Activated T-helper 2 cell treated with anti-CD3 and anti-CD28 coated beads, Interferon-gamma antibody, Interleukin-2, Interleukin-4, amounts not matched to agents 10 μg/mL and 5 μg/mL and 100 μg/mL, durations not matched to agents 14 hours and 24 hours and 36 hours (primary cell): ENCODE data around the gene CHMP3. TPM values are rescaled to one million over a fixed set of nuclear protein-coding genes. Genes with fewer than 3 reads are reported as not detected.

ENCODE experiments used
- DNase-seq: peaks from one replicate; pipeline ENCODE4 v3.0.0; 2021; ENCODE audit warnings: low spot score
- H3K27ac Mint-ChIP-seq: one replicate; pipeline ENCODE4 v1.8.0; 2021; ENCODE audit warnings: mixed read lengths
- H3K27me3 Mint-ChIP-seq: one replicate; pipeline ENCODE4 v1.8.0; 2021; ENCODE audit warnings: low read depth, mixed read lengths
- H3K36me3 Mint-ChIP-seq: one replicate; pipeline ENCODE4 v1.8.0; 2021; ENCODE audit warnings: low read depth, mixed read lengths
- H3K4me1 Mint-ChIP-seq: one replicate; pipeline ENCODE4 v1.8.0; 2021; ENCODE audit warnings: low read depth, mixed read lengths
- H3K4me3 Mint-ChIP-seq: one replicate; pipeline ENCODE4 v1.8.0; 2021; ENCODE audit warnings: low read depth, mild to moderate bottlenecking, moderate library complexity, mixed read lengths
- H3K9me3 Mint-ChIP-seq: one replicate; pipeline ENCODE4 v1.8.0; 2021; ENCODE audit warnings: mixed read lengths
- intact Hi-C: fragments of 100-400 bp; cut with micrococcal nuclease; formaldehyde crosslinking; loops from one replicate; pipeline ENCODE4 v1.15.1; 2023
- total RNA-seq: library from RNA; stranded (reverse); gene quantifications from 2 replicates; pipeline ENCODE4 v1.2.3, GENCODE V29; 2022

Gene CHMP3
- total RNA-seq, 1 donor from 2014 or later, result 31.4 TPM

- no peak overlapping the region for H3K27ac Mint-ChIP-seq
- H3K4me3 Mint-ChIP-seq, result no peak overlapping the region
- no peaks in the 10 kb centered on the region for H3K27me3 Mint-ChIP-seq
- intact Hi-C loops, result no loop called here
- peaks cover 88% of the 10 kb centered on the region for H3K36me3 Mint-ChIP-seq
- peaks cover 5% of the 10 kb centered on the region for H3K4me1 Mint-ChIP-seq
- DNase-seq, result no peak
- peaks cover 18% of the 10 kb centered on the region for H3K9me3 Mint-ChIP-seq
These were observed 72.2 kb downstream of the CHMP3 start for GRCh38 chr2:86491088-86491487.

GRCh38 chr2:86490245-86490644, 73.0 kb downstream of the CHMP3 start:
- Mint-ChIP-seq H3K9me3 (peaks cover 10% of the 10 kb centered on the region), H3K27me3 (no peaks in the 10 kb centered on the region), H3K4me1 (peaks cover 12% of the 10 kb centered on the region), H3K36me3 (peaks cover 88% of the 10 kb centered on the region), H3K4me3 (no peak overlapping the region), H3K27ac (no peak overlapping the region)
- intact Hi-C loops, result no loop called here
- no peak for DNase-seq

- Mint-ChIP-seq H3K27me3 (no peaks in the 10 kb centered on the region), H3K4me3 (no peak overlapping the region), H3K36me3 (peaks cover 88% of the 10 kb centered on the region), H3K4me1 (peaks cover 17% of the 10 kb centered on the region), H3K9me3 (peaks cover 6% of the 10 kb centered on the region), H3K27ac (no peak overlapping the region)
- intact Hi-C loops, result loop anchor here (5.0 kb wide), 1 partner anchor 133 kb away; the partner anchor contains the start of gene RNF103
- no peak for DNase-seq
These were observed 73.7 kb downstream of the CHMP3 start for GRCh38 chr2:86489542-86489941.

GRCh38 chr2:86488561-86489250, 74.5 kb downstream of the CHMP3 start:
- peaks cover 24% of the 10 kb centered on the region for H3K4me1 Mint-ChIP-seq
- no peaks in the 10 kb centered on the region for H3K27me3 Mint-ChIP-seq
- H3K36me3 Mint-ChIP-seq, result peaks cover 88% of the 10 kb centered on the region
- no peak for DNase-seq
- H3K9me3 Mint-ChIP-seq, result no peaks in the 10 kb centered on the region
- no peak overlapping the region for H3K27ac Mint-ChIP-seq
- no peak overlapping the region for H3K4me3 Mint-ChIP-seq
- intact Hi-C loops, result loop anchor here (5.0 kb wide), 1 partner anchor 134 kb away; the partner anchor contains the start of gene RNF103

GRCh38 chr2:86487062-86487461, 76.2 kb downstream of the CHMP3 start:
- Mint-ChIP-seq H3K4me1 (peaks cover 29% of the 10 kb centered on the region), H3K27ac (no peak overlapping the region), H3K36me3 (peaks cover 99% of the 10 kb centered on the region), H3K9me3 (no peaks in the 10 kb centered on the region), H3K4me3 (no peak overlapping the region), H3K27me3 (no peaks in the 10 kb centered on the region)
- intact Hi-C loops, result loop anchor here (5.0 kb wide), 1 partner anchor 135 kb away; the partner anchor contains the start of gene RNF103
- no peak for DNase-seq

GRCh38 chr2:86485802-86486201, 77.4 kb downstream of the CHMP3 start:
- Mint-ChIP-seq H3K4me1 (peaks cover 34% of the 10 kb centered on the region), H3K27ac (peak overlapping the region; percentile 54), H3K9me3 (no peaks in the 10 kb centered on the region), H3K36me3 (peaks cover 98% of the 10 kb centered on the region), H3K27me3 (no peaks in the 10 kb centered on the region), H3K4me3 (no peak overlapping the region)
- DNase-seq, result no peak
- intact Hi-C loops, result loop anchor here (5.0 kb wide), 1 partner anchor 136 kb away; the partner anchor contains the start of gene RNF103

GRCh38 chr2:86485103-86485502, 78.1 kb downstream of the CHMP3 start:
- Mint-ChIP-seq H3K4me1 (peaks cover 38% of the 10 kb centered on the region), H3K36me3 (peaks cover 98% of the 10 kb centered on the region), H3K27ac (peak overlapping the region; percentile 54), H3K9me3 (no peaks in the 10 kb centered on the region), H3K27me3 (no peaks in the 10 kb centered on the region), H3K4me3 (no peak overlapping the region)
- intact Hi-C loops, result loop anchor here (5.0 kb wide), 1 partner anchor 137 kb away; the partner anchor contains the start of gene RNF103
- DNase-seq, result no peak

GRCh38 chr2:86484385-86484784, 78.9 kb downstream of the CHMP3 start:
- Mint-ChIP-seq H3K27me3 (no peaks in the 10 kb centered on the region), H3K9me3 (no peaks in the 10 kb centered on the region), H3K27ac (no peak overlapping the region), H3K36me3 (peaks cover 98% of the 10 kb centered on the region), H3K4me3 (no peak overlapping the region), H3K4me1 (peaks cover 38% of the 10 kb centered on the region)
- DNase-seq, result no peak
- intact Hi-C loops, result loop anchor here (5.0 kb wide), 1 partner anchor 42 kb away; the partner anchor contains the start of gene KDM3A

GRCh38 chr2:86482034-86482433, 81.2 kb downstream of the CHMP3 start:
- no peaks in the 10 kb centered on the region for H3K27me3 Mint-ChIP-seq
- H3K9me3 Mint-ChIP-seq, result no peaks in the 10 kb centered on the region
- DNase-seq, result no peak
- peak overlapping the region; percentile 56 for H3K27ac Mint-ChIP-seq
- peaks cover 97% of the 10 kb centered on the region for H3K36me3 Mint-ChIP-seq
- intact Hi-C loops, result loop anchor here (5.0 kb wide), 1 partner anchor 40 kb away; the partner anchor contains the start of gene KDM3A
- peaks cover 38% of the 10 kb centered on the region for H3K4me1 Mint-ChIP-seq
- H3K4me3 Mint-ChIP-seq, result no peak overlapping the region

- no peak for DNase-seq
- Mint-ChIP-seq H3K4me1 (peaks cover 31% of the 10 kb centered on the region), H3K36me3 (peaks cover 92% of the 10 kb centered on the region), H3K9me3 (no peaks in the 10 kb centered on the region), H3K27ac (no peak overlapping the region), H3K4me3 (no peak overlapping the region), H3K27me3 (no peaks in the 10 kb centered on the region)
- intact Hi-C loops, result loop anchor here (5.0 kb wide), 1 partner anchor 38 kb away; the partner anchor contains the start of gene KDM3A
These were observed 83.1 kb downstream of the CHMP3 start for GRCh38 chr2:86480105-86480504.

GRCh38 chr2:86477349-86477748, 85.9 kb downstream of the CHMP3 start:
- DNase-seq, result no peak
- intact Hi-C loops, result no loop called here
- Mint-ChIP-seq H3K4me3 (no peak overlapping the region), H3K27ac (no peak overlapping the region), H3K36me3 (peaks cover 91% of the 10 kb centered on the region), H3K27me3 (no peaks in the 10 kb centered on the region), H3K4me1 (peaks cover 26% of the 10 kb centered on the region), H3K9me3 (no peaks in the 10 kb centered on the region)

GRCh38 chr2:86476918-86477317, 86.3 kb downstream of the CHMP3 start:
- Mint-ChIP-seq H3K27me3 (no peaks in the 10 kb centered on the region), H3K36me3 (peaks cover 90% of the 10 kb centered on the region), H3K4me3 (no peak overlapping the region), H3K27ac (no peak overlapping the region), H3K9me3 (no peaks in the 10 kb centered on the region), H3K4me1 (peaks cover 23% of the 10 kb centered on the region)
- no peak for DNase-seq
- intact Hi-C loops, result no loop called here

GRCh38 chr2:86476092-86476491, 87.2 kb downstream of the CHMP3 start:
- Mint-ChIP-seq H3K4me1 (peaks cover 27% of the 10 kb centered on the region), H3K4me3 (no peak overlapping the region), H3K9me3 (no peaks in the 10 kb centered on the region), H3K27ac (no peak overlapping the region), H3K36me3 (peaks cover 90% of the 10 kb centered on the region), H3K27me3 (no peaks in the 10 kb centered on the region)
- no peak for DNase-seq
- intact Hi-C loops, result no loop called here
